ENCODE measurements around the gene EIF2AK3.

DNA sequence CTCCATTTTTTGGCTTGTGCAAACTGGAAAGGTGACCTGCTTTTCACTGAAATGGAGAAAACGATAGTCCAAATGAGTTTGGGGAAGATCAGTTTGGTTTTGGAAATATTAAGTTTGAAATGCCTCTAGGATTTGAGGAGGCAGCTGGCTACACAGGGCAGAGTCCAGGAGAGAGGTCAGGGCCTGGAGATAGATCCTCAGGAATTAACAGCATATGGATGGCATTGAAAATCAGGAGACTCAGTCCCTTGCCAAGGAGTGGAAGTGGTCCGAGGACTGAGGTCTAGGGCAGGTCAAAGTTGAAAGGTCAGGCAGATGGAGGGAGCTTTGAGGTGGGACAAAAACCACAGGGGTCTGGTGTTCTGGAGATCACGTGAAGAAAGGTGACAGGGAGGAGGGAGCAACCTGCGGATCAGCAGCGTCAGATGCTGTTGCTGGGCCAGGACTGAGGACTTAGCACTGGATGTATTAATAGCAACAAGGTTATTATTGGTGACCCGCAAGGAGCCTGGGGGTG is 83.7 kb downstream of the EIF2AK3 start:
- TF ChIP-seq ZNF217 (IDR thresholded peaks at IDR 0.05) (no peak), CREM (IDR thresholded peaks at IDR 0.05; ENCODE audit: low read depth) (no peak), CTCF (IDR thresholded peaks at IDR 0.05 in 2 of 3, conservative IDR thresholded peaks at IDR 0.05 in 1 of 3; ENCODE audit: control insufficient read depth in 2 of 3, extremely low read depth in 1 of 3, insufficient read depth in 1 of 3, low read depth in 3 of 3, low read length in 3 of 3) (no peak), KLF5 (IDR thresholded peaks at IDR 0.05; ENCODE audit: partially characterized antibody) (no peak), CEBPZ (IDR thresholded peaks at IDR 0.05; ENCODE audit: low read depth, low read length) (no peak), EGR1 (IDR thresholded peaks at IDR 0.05; ENCODE audit: borderline replicate concordance in 1 of 2, low read depth in 2 of 2, low read length in 2 of 2) (no peak)
- TF ChIP-seq, protein P1, sequence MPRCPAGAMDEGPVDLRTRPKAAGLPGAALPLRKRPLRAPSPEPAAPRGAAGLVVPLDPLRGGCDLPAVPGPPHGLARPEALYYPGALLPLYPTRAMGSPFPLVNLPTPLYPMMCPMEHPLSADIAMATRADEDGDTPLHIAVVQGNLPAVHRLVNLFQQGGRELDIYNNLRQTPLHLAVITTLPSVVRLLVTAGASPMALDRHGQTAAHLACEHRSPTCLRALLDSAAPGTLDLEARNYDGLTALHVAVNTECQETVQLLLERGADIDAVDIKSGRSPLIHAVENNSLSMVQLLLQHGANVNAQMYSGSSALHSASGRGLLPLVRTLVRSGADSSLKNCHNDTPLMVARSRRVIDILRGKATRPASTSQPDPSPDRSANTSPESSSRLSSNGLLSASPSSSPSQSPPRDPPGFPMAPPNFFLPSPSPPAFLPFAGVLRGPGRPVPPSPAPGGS (IDR thresholded peaks at IDR 0.05; ENCODE audit: borderline replicate concordance, insufficient read depth, low read depth, low read length, poor library complexity, severe bottlenecking), result no peak
- TF ChIP-seq, protein P2, sequence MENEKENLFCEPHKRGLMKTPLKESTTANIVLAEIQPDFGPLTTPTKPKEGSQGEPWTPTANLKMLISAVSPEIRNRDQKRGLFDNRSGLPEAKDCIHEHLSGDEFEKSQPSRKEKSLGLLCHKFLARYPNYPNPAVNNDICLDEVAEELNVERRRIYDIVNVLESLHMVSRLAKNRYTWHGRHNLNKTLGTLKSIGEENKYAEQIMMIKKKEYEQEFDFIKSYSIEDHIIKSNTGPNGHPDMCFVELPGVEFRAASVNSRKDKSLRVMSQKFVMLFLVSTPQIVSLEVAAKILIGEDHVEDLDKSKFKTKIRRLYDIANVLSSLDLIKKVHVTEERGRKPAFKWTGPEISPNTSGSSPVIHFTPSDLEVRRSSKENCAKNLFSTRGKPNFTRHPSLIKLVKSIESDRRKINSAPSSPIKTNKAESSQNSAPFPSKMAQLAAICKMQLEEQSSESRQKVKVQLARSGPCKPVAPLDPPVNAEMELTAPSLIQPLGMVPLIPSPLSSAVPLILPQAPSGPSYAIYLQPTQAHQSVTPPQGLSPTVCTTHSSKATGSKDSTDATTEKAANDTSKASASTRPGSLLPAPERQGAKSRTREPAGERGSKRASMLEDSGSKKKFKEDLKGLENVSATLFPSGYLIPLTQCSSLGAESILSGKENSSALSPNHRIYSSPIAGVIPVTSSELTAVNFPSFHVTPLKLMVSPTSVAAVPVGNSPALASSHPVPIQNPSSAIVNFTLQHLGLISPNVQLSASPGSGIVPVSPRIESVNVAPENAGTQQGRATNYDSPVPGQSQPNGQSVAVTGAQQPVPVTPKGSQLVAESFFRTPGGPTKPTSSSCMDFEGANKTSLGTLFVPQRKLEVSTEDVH (IDR thresholded peaks at IDR 0.05; ENCODE audit: low read depth, partially characterized antibody), result no peak
